Measurements from ENCODE around the gene NYAP1.

The NYAP1 gene

DNA sequence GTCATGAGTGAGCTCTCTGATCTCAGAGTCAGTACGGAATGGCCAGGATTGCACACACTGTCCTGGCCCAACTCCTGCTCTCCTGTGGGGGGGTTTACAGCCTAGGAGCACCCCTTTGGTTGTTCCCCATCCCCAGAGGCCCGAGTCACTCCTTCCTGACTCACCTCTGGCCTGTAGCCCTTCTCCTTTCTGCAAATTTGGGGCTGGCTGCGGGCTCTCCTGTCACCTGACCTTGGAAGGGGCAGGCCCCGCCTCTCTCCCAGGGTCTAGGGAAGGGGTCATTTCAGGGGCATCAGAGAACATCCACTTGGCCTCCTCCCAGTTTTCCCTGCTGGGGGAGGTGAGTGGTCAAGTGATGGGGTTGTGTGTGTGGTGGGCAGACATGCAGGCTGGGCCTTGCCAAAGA lies 1.7 kb downstream of the NYAP1 start:
- TF ChIP-seq, protein P1, sequence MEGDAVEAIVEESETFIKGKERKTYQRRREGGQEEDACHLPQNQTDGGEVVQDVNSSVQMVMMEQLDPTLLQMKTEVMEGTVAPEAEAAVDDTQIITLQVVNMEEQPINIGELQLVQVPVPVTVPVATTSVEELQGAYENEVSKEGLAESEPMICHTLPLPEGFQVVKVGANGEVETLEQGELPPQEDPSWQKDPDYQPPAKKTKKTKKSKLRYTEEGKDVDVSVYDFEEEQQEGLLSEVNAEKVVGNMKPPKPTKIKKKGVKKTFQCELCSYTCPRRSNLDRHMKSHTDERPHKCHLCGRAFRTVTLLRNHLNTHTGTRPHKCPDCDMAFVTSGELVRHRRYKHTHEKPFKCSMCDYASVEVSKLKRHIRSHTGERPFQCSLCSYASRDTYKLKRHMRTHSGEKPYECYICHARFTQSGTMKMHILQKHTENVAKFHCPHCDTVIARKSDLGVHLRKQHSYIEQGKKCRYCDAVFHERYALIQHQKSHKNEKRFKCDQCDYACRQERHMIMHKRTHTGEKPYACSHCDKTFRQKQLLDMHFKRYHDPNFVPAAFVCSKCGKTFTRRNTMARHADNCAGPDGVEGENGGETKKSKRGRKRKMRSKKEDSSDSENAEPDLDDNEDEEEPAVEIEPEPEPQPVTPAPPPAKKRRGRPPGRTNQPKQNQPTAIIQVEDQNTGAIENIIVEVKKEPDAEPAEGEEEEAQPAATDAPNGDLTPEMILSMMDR (IDR thresholded peaks at IDR 0.05): no peak

DNA sequence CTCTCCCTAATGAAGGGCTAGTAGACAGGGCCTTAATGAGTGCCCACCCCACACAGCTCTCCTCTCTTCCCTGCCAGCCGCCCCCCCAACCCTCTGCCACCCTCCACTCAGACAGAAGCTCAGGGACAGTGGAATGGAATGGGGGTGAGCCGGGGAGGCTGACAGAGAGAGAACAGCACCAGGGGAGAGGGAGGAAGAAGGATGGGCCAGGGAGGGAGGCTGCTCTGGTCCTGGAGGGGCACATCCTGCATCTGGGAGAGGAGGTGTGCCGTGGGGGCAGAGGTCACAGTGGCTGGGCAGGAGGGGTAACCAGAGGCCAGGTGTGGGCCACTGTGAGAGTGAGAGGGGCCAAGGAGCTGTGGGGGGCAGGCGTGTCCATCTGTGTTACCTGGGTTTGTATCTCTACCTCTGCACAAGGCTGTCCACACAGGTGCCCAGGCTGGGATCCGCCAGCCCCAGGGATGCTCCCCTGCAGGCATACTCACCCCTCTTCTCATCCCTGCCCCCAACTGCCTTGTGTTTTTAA lies 2.4 kb downstream of the NYAP1 start:
- TF ChIP-seq, protein P1 (IDR thresholded peaks at IDR 0.05): no peak

DNA sequence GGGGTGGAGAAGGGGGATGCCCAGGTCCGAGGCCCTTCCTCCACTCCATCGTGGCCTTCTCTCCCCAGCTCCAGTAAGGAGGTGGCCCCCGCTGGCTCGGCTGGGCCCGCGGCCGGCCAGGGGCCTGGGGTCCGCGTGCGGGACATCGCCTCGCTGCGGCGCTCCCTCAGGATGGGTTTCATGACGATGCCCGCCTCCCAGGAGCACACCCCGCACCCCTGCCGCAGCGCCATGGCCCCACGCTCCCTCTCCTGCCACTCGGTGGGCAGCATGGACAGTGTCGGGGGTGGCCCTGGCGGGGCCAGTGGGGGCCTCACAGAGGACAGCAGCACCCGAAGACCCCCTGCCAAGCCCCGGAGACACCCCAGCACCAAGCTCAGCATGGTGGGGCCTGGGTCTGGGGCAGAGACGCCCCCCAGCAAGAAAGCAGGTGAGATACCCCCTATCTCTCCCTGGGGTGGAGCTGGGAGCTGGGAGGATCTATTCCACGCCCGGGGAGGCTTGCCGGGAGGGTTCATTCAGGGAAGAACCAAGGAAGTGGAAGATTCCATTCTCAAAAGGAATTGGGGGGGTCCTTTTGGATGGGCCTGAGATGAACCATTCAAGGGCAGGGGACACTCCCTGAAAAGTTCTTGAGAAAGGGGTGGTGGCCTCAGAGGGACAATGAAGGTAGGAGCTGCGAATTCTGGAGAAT lies 3.2 kb downstream of the NYAP1 start:
- TF ChIP-seq, protein P1 (IDR thresholded peaks at IDR 0.05): no peak

DNA sequence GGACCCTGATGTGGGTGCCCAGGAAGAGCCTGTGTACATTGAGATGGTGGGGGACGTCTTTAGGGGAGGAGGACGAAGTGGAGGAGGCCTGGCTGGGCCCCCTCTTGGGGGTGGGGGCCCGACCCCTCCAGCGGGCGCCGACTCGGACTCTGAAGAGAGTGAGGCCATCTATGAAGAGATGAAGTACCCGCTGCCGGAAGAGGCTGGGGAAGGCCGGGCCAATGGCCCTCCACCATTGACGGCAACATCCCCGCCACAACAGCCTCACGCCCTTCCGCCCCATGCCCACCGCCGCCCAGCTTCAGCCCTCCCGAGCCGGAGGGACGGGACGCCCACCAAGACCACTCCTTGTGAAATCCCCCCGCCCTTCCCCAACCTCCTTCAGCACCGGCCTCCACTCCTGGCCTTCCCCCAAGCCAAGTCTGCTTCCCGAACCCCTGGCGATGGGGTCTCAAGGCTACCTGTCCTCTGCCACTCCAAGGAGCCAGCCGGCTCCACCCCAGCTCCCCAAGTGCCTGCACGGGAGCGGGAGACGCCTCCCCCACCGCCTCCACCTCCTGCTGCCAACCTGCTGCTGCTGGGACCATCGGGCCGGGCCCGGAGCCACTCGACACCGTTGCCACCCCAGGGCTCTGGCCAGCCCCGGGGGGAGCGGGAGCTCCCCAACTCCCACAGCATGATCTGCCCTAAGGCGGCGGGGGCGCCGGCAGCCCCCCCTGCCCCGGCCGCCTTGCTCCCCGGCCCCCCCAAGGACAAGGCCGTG lies 4.8 kb downstream of the NYAP1 start:
- TF ChIP-seq, protein P1 (IDR thresholded peaks at IDR 0.05): no peak

DNA sequence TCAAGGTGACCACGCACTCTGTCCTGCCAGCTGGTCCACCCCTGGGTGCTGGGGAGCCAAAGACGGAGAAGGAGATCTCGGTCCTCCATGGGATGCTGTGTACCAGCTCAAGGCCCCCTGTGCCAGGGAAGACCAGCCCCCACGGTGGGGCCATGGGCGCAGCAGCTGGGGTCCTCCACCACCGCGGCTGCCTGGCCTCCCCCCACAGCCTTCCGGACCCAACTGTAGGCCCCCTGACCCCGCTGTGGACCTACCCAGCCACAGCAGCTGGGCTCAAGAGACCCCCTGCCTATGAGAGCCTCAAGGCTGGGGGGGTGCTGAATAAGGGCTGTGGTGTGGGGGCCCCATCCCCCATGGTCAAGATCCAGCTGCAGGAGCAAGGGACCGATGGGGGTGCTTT lies 5.4 kb downstream of the NYAP1 start:
- TF ChIP-seq, protein P1 (IDR thresholded peaks at IDR 0.05): no peak

DNA sequence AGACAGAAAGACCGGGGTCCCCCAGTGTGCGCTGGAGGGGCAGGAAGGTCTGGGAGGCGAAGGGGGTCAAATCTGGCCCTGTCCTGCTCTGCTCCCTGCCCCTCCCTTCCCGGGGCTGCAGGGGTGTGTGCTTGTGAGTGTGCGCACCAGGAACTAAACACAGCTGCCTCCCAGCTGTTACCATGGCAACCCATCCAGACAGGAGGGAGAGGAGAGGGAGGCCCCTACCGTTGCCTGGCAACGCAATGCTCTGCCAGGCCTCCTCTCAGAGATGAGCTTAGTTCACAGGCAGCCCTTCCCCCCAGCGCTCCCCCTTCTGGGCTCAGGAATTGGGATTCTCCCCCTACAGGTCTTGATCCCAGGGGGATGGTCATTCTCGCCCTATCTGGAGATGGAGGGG lies 6.1 kb downstream of the NYAP1 start:
- TF ChIP-seq, protein P1 (IDR thresholded peaks at IDR 0.05): no peak

DNA sequence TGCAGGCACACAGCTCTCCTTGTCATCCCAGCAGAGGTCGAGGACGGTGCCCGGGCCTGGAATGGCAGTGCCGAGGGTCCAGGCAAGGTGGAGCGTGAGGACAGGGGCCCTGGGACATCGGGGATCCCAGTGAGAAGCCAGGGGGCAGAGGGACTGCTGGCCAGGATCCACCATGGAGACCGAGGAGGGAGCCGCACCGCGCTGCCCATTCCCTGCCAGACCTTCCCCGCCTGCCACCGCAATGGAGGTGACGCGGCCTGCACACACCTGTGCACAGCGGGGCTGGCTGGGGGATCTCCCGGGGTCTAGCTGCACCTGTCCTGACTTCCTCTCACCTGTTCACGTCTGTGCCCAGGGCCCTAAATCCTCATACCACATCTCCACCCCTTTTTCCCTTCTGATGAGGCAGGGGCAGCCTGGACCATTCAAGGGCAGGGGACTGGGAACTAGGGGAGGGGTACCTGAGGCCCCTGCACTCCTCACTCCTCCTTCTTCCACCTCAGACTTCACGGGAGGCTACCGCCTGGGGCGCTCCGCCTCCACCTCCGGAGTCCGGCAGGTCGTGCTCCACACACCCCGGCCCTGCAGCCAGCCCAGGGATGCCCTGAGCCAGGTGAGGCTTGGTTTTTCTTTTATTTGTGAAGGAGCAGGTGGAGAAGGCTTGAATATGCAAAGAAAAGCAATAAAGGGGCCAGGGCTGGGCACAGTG lies 6.9 kb downstream of the NYAP1 start:
- TF ChIP-seq, protein P1 (IDR thresholded peaks at IDR 0.05): no peak

Data from LNCAP (cell line).